DOHH2 (cell line): Measurements from ENCODE around the gene NHERF2.

Source experiments
- H3F3A ChIP-seq: fragments of 200-600 bp; sonication (generic), shearing (Covaris generic); 2 replicates; pipeline ENCODE4 v1.6.0; 2016; ENCODE audit warnings: antibody characterized with exemption, mild to moderate bottlenecking; ENCODE audit not compliant: control insufficient read depth, insufficient read depth
- H3K27ac ChIP-seq: fragments of 200-600 bp; sonication (generic); 2 replicates; pipeline ENCODE4 v1.5.1; 2014; ENCODE audit warnings: low read depth, mild to moderate bottlenecking, low read length, moderate library complexity
- H3K27me3 ChIP-seq: fragments of 200-600 bp; sonication (generic); 2 replicates; pipeline ENCODE4 v1.6.1; 2014; ENCODE audit warnings: mild to moderate bottlenecking, low read length, mixed read lengths; ENCODE audit not compliant: control insufficient read depth
- H3K36me3 ChIP-seq: fragments of 200-600 bp; sonication (generic); 2 replicates; pipeline ENCODE4 v1.6.1; 2014; ENCODE audit warnings: mild to moderate bottlenecking, low read length, moderate library complexity, mixed read lengths; ENCODE audit not compliant: control insufficient read depth
- H3K4me1 ChIP-seq: fragments of 200-600 bp; sonication (generic); 2 replicates; pipeline ENCODE4 v1.6.1; 2014; ENCODE audit warnings: mild to moderate bottlenecking, low read length, mixed read lengths; ENCODE audit not compliant: control insufficient read depth
- H3K4me2 ChIP-seq: fragments of 200-600 bp; sonication (generic); 2 replicates; pipeline ENCODE4 v1.6.0; 2014; ENCODE audit warnings: mild to moderate bottlenecking, low read length, moderate library complexity
- H3K4me3 ChIP-seq: fragments of 200-600 bp; sonication (generic); 2 replicates; pipeline ENCODE4 v1.5.1; 2014; ENCODE audit warnings: mild to moderate bottlenecking, low read length, mixed read lengths
- H3K79me2 ChIP-seq: fragments of 200-600 bp; sonication (generic); 2 replicates; pipeline ENCODE4 v1.6.1; 2014; ENCODE audit warnings: mild to moderate bottlenecking, low read length, mixed read lengths; ENCODE audit not compliant: control insufficient read depth
- H3K9me2 ChIP-seq: fragments of 200-600 bp; sonication (generic); replicated peaks from 2 replicates; pipeline ENCODE4 v1.6.1; 2014; ENCODE audit warnings: mild to moderate bottlenecking, low read length, mixed read lengths; ENCODE audit not compliant: control insufficient read depth
- H3K9me3 ChIP-seq: fragments of 200-600 bp; sonication (generic); 2 replicates; pipeline ENCODE4 v1.6.1; 2014; ENCODE audit warnings: antibody characterized with exemption, low read length, mixed read lengths; ENCODE audit not compliant: control insufficient read depth, insufficient read depth
- H4K20me1 ChIP-seq: fragments of 200-600 bp; sonication (generic); 2 replicates; pipeline ENCODE4 v1.6.0; 2014; ENCODE audit warnings: low read depth, mild to moderate bottlenecking, antibody characterized with exemption, low read length, moderate library complexity; ENCODE audit not compliant: control insufficient read depth, insufficient read depth
- CTCF ChIP-seq: fragments of 200-600 bp; sonication (generic); IDR thresholded peaks from one replicate; pipeline ENCODE4 v1.5.1; 2014; ENCODE audit warnings: antibody characterized with exemption, mild to moderate bottlenecking, low read depth, low read length; ENCODE audit not compliant: poor library complexity, severe bottlenecking
- EZH2phosphoT487 ChIP-seq: fragments of 200-600 bp; sonication (generic); IDR thresholded peaks from 2 replicates; pipeline ENCODE4 v1.6.1; 2017; ENCODE audit warnings: borderline replicate concordance, mild to moderate bottlenecking, antibody characterized with exemption, low read length, moderate library complexity, mixed read lengths

NHERF2 gene

GRCh38 chr16:2042986-2043666, 16.4 kb downstream of the NHERF2 start:
- no peak for TF ChIP-seq CTCF
- no peak for TF ChIP-seq EZH2phosphoT487
- Histone ChIP-seq H3K27me3 (no peaks in the 10 kb centered on the region), H3K9me2 (no peaks in the 10 kb centered on the region), H3K4me2 (no peak overlapping the region), H3K9me3 (no peaks in the 10 kb centered on the region), H3K4me1 (peaks cover 20% of the 10 kb centered on the region), H3K36me3 (peaks cover 10% of the 10 kb centered on the region), H3K4me3 (no peak overlapping the region), H3K79me2 (peaks cover 16% of the 10 kb centered on the region), H3K27ac (no peak overlapping the region), H3F3A (no peaks in the 10 kb centered on the region), H4K20me1 (no peaks in the 10 kb centered on the region)

GRCh38 chr16:2043667-2044451, 17.2 kb downstream of the NHERF2 start:
- Histone ChIP-seq H3F3A (no peaks in the 10 kb centered on the region), H3K27ac (no peak overlapping the region), H3K36me3 (peaks cover 10% of the 10 kb centered on the region), H3K27me3 (no peaks in the 10 kb centered on the region), H3K9me3 (no peaks in the 10 kb centered on the region), H4K20me1 (no peaks in the 10 kb centered on the region), H3K79me2 (peaks cover 23% of the 10 kb centered on the region), H3K4me2 (no peak overlapping the region), H3K9me2 (no peaks in the 10 kb centered on the region), H3K4me1 (peaks cover 26% of the 10 kb centered on the region), H3K4me3 (no peak overlapping the region)
- TF ChIP-seq EZH2phosphoT487 (no peak), CTCF (no peak)

GRCh38 chr16:2044541-2044940, 17.8 kb downstream of the NHERF2 start:
- H3K4me3 ChIP-seq = no peak overlapping the region
- no peaks in the 10 kb centered on the region for H3K9me3 ChIP-seq
- H3K27ac ChIP-seq = no peak overlapping the region
- peaks cover 28% of the 10 kb centered on the region for H3K79me2 ChIP-seq
- no peaks in the 10 kb centered on the region for H3K9me2 ChIP-seq
- H3K36me3 ChIP-seq = peaks cover 10% of the 10 kb centered on the region
- H4K20me1 ChIP-seq = no peaks in the 10 kb centered on the region
- no peaks in the 10 kb centered on the region for H3F3A ChIP-seq
- no peak overlapping the region for H3K4me2 ChIP-seq
- H3K27me3 ChIP-seq = no peaks in the 10 kb centered on the region
- no peak for TF ChIP-seq EZH2phosphoT487
- no peak for TF ChIP-seq CTCF
- peaks cover 30% of the 10 kb centered on the region for H3K4me1 ChIP-seq
